HCT116 (cell line): ENCODE measurements around the gene CHST15. TPM values are rescaled to one million over a fixed set of nuclear protein-coding genes. Genes with fewer than 3 reads are reported as not detected.

Experiments
- ATAC-seq: fragments of 200-7000 bp; cut with Tn5 transposase; 2 replicates; pipeline ENCODE4 v1.9.1; 2020; ENCODE audit warnings: mild to moderate bottlenecking, moderate library complexity
- BruUV-seq: library from RNA; stranded (reverse); fragments of 400-500 nt; replicated peaks from 2 replicates; lab custom pipeline; 2021; lab: Mats Ljungman, UMichigan
- CTCF ChIA-PET: fragments of 300-600 bp; sonication (Branson Sonifier 250); formaldehyde crosslinking; loops from one replicate; lab custom pipeline; 2021; ENCODE audit warnings: antibody characterized with exemption; lab: Charles Lee
- POLR2A ChIA-PET: fragments of 300-600, 350-600 bp; sonication (Branson Sonifier 250); formaldehyde crosslinking; loops from one replicate; lab custom pipeline; 2021; ENCODE audit warnings: antibody characterized with exemption; lab: Charles Lee
- RAD21 ChIA-PET, 2 experiments: fragments of 300-600 bp; sonication (Branson Sonifier 250); formaldehyde crosslinking; loops; one replicate each; lab custom pipeline; 2023; ENCODE audit warnings: low total read pairs in 2 of 2; ENCODE audit not compliant: uncharacterized antibody in 2 of 2, unreplicated experiment in 2 of 2, low non-redundant PET in 1 of 2; lab: Charles Lee
- DNase-seq: peaks from one replicate; pipeline ENCODE4 v3.0.0-alpha.2; 2010; ENCODE audit warnings: low read depth, low spot score
- H2AFZ ChIP-seq: fragments of 200-600 bp; shearing (Covaris generic), sonication (generic); 2 replicates; pipeline ENCODE4 v1.6.1; 2017; ENCODE audit warnings: low read depth, mixed run types, mixed read lengths, antibody characterized with exemption, low read length; ENCODE audit not compliant: poor library complexity, severe bottlenecking
- H3K27ac ChIP-seq: 2 replicates; pipeline ENCODE4 v1.5.1; 2012; ENCODE audit warnings: low read depth, low read length
- H3K27me3 ChIP-seq: fragments of 200-600 bp; sonication (generic); 2 replicates; pipeline ENCODE4 v1.6.1; 2016; ENCODE audit warnings: mixed run types, low read length, mixed read lengths; ENCODE audit not compliant: insufficient read depth
- H3K36me3 ChIP-seq, 2 experiments: fragments of 200-500 bp in 1 of 2; fragments of 200-600 bp in 1 of 2; sonication (Bioruptor generic) in 1 of 2; sonication (generic) in 1 of 2; 2 replicates each; pipeline versions ENCODE4 v1.5.1 to v1.6.1; 2014 to 2016; ENCODE audit warnings: low read length in 2 of 2, inconsistent platforms in 1 of 2, mixed read lengths in 1 of 2, mixed run types in 1 of 2; ENCODE audit not compliant: insufficient read depth in 2 of 2, control insufficient read depth in 1 of 2
- H3K4me1 ChIP-seq, 2 experiments: fragments of 200-600 bp in 1 of 2; sonication (generic) in 1 of 2; 2 replicates each; pipeline versions ENCODE4 v1.5.1 to v1.6.1; 2012 to 2017; ENCODE audit warnings: low read length in 2 of 2, inconsistent platforms in 1 of 2, mild to moderate bottlenecking in 1 of 2, mixed read lengths in 1 of 2, mixed run types in 1 of 2, moderate library complexity in 1 of 2; ENCODE audit not compliant: insufficient read depth in 2 of 2, control insufficient read depth in 1 of 2
- H3K4me2 ChIP-seq: fragments of 200-600 bp; sonication (generic); 2 replicates; pipeline ENCODE4 v1.6.1; 2017; ENCODE audit warnings: mixed run types, low read length, mixed read lengths
- H3K4me3 ChIP-seq, 2 experiments: fragments of 200-600 bp in 1 of 2; sonication (generic) in 1 of 2; replicated peaks in 1 of 2; 2 replicates each; pipeline ENCODE4 v1.5.1; 2011 to 2016; ENCODE audit warnings: low read length in 2 of 2, control low read depth in 1 of 2, low read depth in 1 of 2, mild to moderate bottlenecking in 1 of 2, mixed read lengths in 1 of 2, mixed run types in 1 of 2
- H3K79me2 ChIP-seq: fragments of 200-600 bp; sonication (generic); 2 replicates; pipeline ENCODE4 v1.6.1; 2017; ENCODE audit warnings: mild to moderate bottlenecking, mixed run types, low read length, moderate library complexity, mixed read lengths; ENCODE audit not compliant: insufficient read depth
- H3K9ac ChIP-seq: fragments of 200-600 bp; sonication (generic); 2 replicates; pipeline ENCODE4 v1.6.1; 2016; ENCODE audit warnings: low read length, mixed read lengths
- H3K9me2 ChIP-seq: fragments of 200-600 bp; sonication (generic), shearing (Covaris generic); 2 replicates; pipeline ENCODE4 v1.6.1; 2017; ENCODE audit warnings: mixed run types, mild to moderate bottlenecking, moderate library complexity; ENCODE audit not compliant: insufficient read depth
- H3K9me3 ChIP-seq, 2 experiments: fragments of 200-500 bp in 1 of 2; fragments of 200-600 bp in 1 of 2; sonication (Bioruptor generic) in 1 of 2; sonication (generic) in 1 of 2; 2 replicates each; pipeline ENCODE4 v1.6.1; 2014 to 2017; ENCODE audit warnings: low read length in 2 of 2, mixed read lengths in 2 of 2, inconsistent platforms in 1 of 2, low read depth in 1 of 2, mild to moderate bottlenecking in 1 of 2, mixed run types in 1 of 2, moderate library complexity in 1 of 2; ENCODE audit not compliant: control insufficient read depth in 1 of 2, insufficient read depth in 1 of 2
- H4K20me1 ChIP-seq: fragments of 200-600 bp; sonication (generic), shearing (Covaris generic); 2 replicates; pipeline ENCODE4 v1.6.1; 2017; ENCODE audit warnings: mixed run types, mild to moderate bottlenecking, moderate library complexity; ENCODE audit not compliant: insufficient read depth
- ATF3 ChIP-seq: IDR thresholded peaks from 2 replicates; pipeline ENCODE4 v1.6.1; 2012
- CEBPB ChIP-seq: IDR thresholded peaks from 2 replicates; pipeline ENCODE4 v1.6.1; 2012; ENCODE audit warnings: low read depth
- EZH2phosphoT487 ChIP-seq: fragments of 200-600 bp; IDR thresholded peaks from 2 replicates; pipeline ENCODE4 v1.6.1; 2018; ENCODE audit warnings: antibody characterized with exemption, borderline replicate concordance
- FOSL1 ChIP-seq: IDR thresholded peaks from 2 replicates; pipeline ENCODE4 v1.6.1; 2012; ENCODE audit warnings: low read depth
- MAX ChIP-seq: IDR thresholded peaks from 2 replicates; pipeline ENCODE4 v1.6.1; 2012
- POLR2A ChIP-seq: IDR thresholded peaks from 2 replicates; pipeline ENCODE4 v1.7.0; 2011; ENCODE audit warnings: borderline replicate concordance; ENCODE audit not compliant: insufficient read depth, insufficient read length; ENCODE audit errors: extremely low read depth
- RAD21 ChIP-seq: IDR thresholded peaks from 2 replicates; pipeline ENCODE4 v1.6.1; 2012; ENCODE audit warnings: low read depth, mild to moderate bottlenecking
- REST ChIP-seq: IDR thresholded peaks from 2 replicates; pipeline ENCODE4 v1.6.1; 2012; ENCODE audit warnings: low read depth
- SIN3A ChIP-seq: IDR thresholded peaks from 2 replicates; pipeline ENCODE4 v1.6.1; 2012; ENCODE audit warnings: low read depth
- SRF ChIP-seq: IDR thresholded peaks from 2 replicates; pipeline ENCODE4 v1.6.1; 2012; ENCODE audit warnings: low read depth
- TCF7L2 ChIP-seq: IDR thresholded peaks from 2 replicates; pipeline ENCODE4 v1.7.0; 2011; ENCODE audit warnings: borderline replicate concordance, inconsistent platforms; ENCODE audit not compliant: insufficient read depth, insufficient read length; ENCODE audit errors: extremely low read depth
- ZBTB33 ChIP-seq: IDR thresholded peaks from 2 replicates; pipeline ENCODE4 v1.6.1; 2011; ENCODE audit warnings: mild to moderate bottlenecking, low read length, moderate library complexity; ENCODE audit not compliant: insufficient replicate concordance; ENCODE audit errors: extremely low read depth
- ZNF274 ChIP-seq: fragments of 200-500 bp; sonication (Bioruptor generic); IDR thresholded peaks from 2 replicates; pipeline ENCODE4 v1.6.1; 2014; ENCODE audit warnings: mild to moderate bottlenecking, low read depth, low read length, inconsistent platforms
- intact Hi-C: fragments of 100-400 bp; cut with micrococcal nuclease; formaldehyde crosslinking; loops from 2 replicates; pipeline ENCODE4 v1.10.0; 2022
- total RNA-seq: library from RNA; stranded (reverse); gene quantifications from one replicate; pipeline ENCODE4 v1.2.1, GENCODE V29; 2021; ENCODE audit not compliant: unreplicated experiment

CHST15 gene
- total RNA-seq, 1 experiment from 2014 or later = 47.2 TPM

GRCh38 chr10:124077208-124077993 is 16.0 kb downstream of the CHST15 start (continued):
- TF ChIP-seq ATF3 (no peak), CEBPB (no peak), MAX (no peak), ZNF274 (no peak), FOSL1 (no peak), ZBTB33 (no peak), SRF (no peak), RAD21 (no peak)

GRCh38 chr10:124076148-124076733 is 17.2 kb downstream of the CHST15 start:
- H3K9ac ChIP-seq = no peak overlapping the region
- no peaks in the 10 kb centered on the region for H3K9me3 ChIP-seq
- ATAC-seq (no peak), DNase-seq (no peak)
- H3K4me1 ChIP-seq = no peaks in the 10 kb centered on the region
- POLR2A ChIA-PET = no interaction called here
- H4K20me1 ChIP-seq = no peaks in the 10 kb centered on the region; the same call in 1 of the 2 replicates
- no peak overlapping the region for H3K4me3 ChIP-seq
- RAD21 ChIA-PET = no interaction called here
- H3K9me2 ChIP-seq = no peaks in the 10 kb centered on the region
- no peaks in the 10 kb centered on the region for H3K27me3 ChIP-seq
- BruUV-seq = no TSS peak
- H3K27ac ChIP-seq = no peak overlapping the region
- intact Hi-C loops = no loop called here
- CTCF ChIA-PET = no interaction called here
- no peak overlapping the region for H2AFZ ChIP-seq
- H3K79me2 ChIP-seq = peaks cover 82% of the 10 kb centered on the region
- H3K4me2 ChIP-seq = no peak overlapping the region
- no peaks in the 10 kb centered on the region for H3K36me3 ChIP-seq
- TF ChIP-seq REST (no peak), RAD21 (no peak), ZBTB33 (no peak), MAX (no peak), POLR2A (no peak), FOSL1 (no peak), SIN3A (no peak), TCF7L2 (no peak), EZH2phosphoT487 (no peak), ZNF274 (no peak), ATF3 (no peak)
